Natural killer cell (primary cell): ENCODE measurements around the gene DERL3. TPM values are rescaled to one million over a fixed set of nuclear protein-coding genes. Genes with fewer than 3 reads are reported as not detected.

ENCODE experiments used
- ATAC-seq, 3 donors: fragments of 150-1000 bp in 2 of 3; fragments of 200-7000 bp in 1 of 3; cut with Tn5 transposase; 1 replicate in 1 of 3; 2 replicates in 2 of 3; pipeline ENCODE4 v1.10.0; 2021; ENCODE audit warnings: mild to moderate bottlenecking in 2 of 3, moderate library complexity in 2 of 3
- DNase-seq, 2 donors: peaks; one replicate each; pipeline versions ENCODE4 v3.0.0 to v3.0.0-alpha.2; 2013 to 2021; ENCODE audit warnings: mixed read lengths in 1 of 2
- H3K27ac ChIP-seq: one replicate; pipeline ENCODE4 v1.5.1; 2013; ENCODE audit warnings: mild to moderate bottlenecking, low read length
- H3K27me3 ChIP-seq: one replicate; pipeline ENCODE4 v1.6.1; 2013; ENCODE audit warnings: low read length; ENCODE audit not compliant: control insufficient read depth, insufficient read depth
- H3K36me3 ChIP-seq: one replicate; pipeline ENCODE4 v1.6.1; 2013; ENCODE audit warnings: low read length; ENCODE audit not compliant: control insufficient read depth, insufficient read depth
- H3K4me1 ChIP-seq: one replicate; pipeline ENCODE4 v1.6.1; 2013; ENCODE audit warnings: low read length; ENCODE audit not compliant: control insufficient read depth, insufficient read depth
- H3K4me3 ChIP-seq: one replicate; pipeline ENCODE4 v1.5.1; 2013; ENCODE audit warnings: low read length
- H3K9me3 ChIP-seq: one replicate; pipeline ENCODE4 v1.6.1; 2013; ENCODE audit warnings: low read length; ENCODE audit not compliant: control insufficient read depth, insufficient read depth
- H3K27ac Mint-ChIP-seq, 2 donors: one replicate each; pipeline ENCODE4 v1.8.0; 2022; ENCODE audit warnings: mild to moderate bottlenecking in 2 of 2, mixed read lengths in 2 of 2, moderate library complexity in 1 of 2
- H3K27me3 Mint-ChIP-seq, 2 donors: one replicate each; pipeline ENCODE4 v1.8.0; 2022; ENCODE audit warnings: low read depth in 2 of 2, mixed read lengths in 2 of 2
- H3K36me3 Mint-ChIP-seq: one replicate; pipeline ENCODE4 v1.8.0; 2022; ENCODE audit warnings: mixed read lengths
- H3K4me1 Mint-ChIP-seq, 2 donors: one replicate each; pipeline ENCODE4 v1.8.0; 2022; ENCODE audit warnings: mixed read lengths in 2 of 2
- H3K4me3 Mint-ChIP-seq: one replicate; pipeline ENCODE4 v1.8.0; 2022; ENCODE audit warnings: mild to moderate bottlenecking, moderate library complexity, mixed read lengths
- H3K9me3 Mint-ChIP-seq, 2 donors: one replicate each; pipeline ENCODE4 v1.8.0; 2022; ENCODE audit warnings: mixed read lengths in 2 of 2
- CTCF ChIP-seq: fragments of 200-600 bp; IDR thresholded peaks from one replicate; pipeline ENCODE4 v1.8.0; 2022; ENCODE audit warnings: antibody characterized with exemption
- WGBS: methylation state at CpG from one replicate; pipeline ENCODE4 v1.1.7; 2013; ENCODE audit warnings: missing lambda C conversion rate; ENCODE audit not compliant: insufficient coverage; 5-methylcytosine and 5-hydroxymethylcytosine counted together
- intact Hi-C: fragments of 100-400 bp; cut with micrococcal nuclease; formaldehyde crosslinking; loops from one replicate; pipeline ENCODE4 v1.14.2; 2022
- total RNA-seq, 4 donors: library from RNA; stranded (reverse); fragments of 120-200 nt in 1 of 4; gene quantifications; one replicate each; pipeline versions ENCODE4 v1.2.3 to v1.2.4, GENCODE V29; 2013 to 2022

The DERL3 gene
- total RNA-seq, 3 donors from 2014 or later (not counting 1 experiment from before 2014, with no cell fraction given) = 0.88 to 24.5 (median 1.3) TPM

GRCh38 chr22:23837911-23838680 is 710 bp downstream of the DERL3 start:
- peaks cover 30% of the 10 kb centered on the region for H3K4me1 ChIP-seq

GRCh38 chr22:23837496-23837859 is 1.3 kb downstream of the DERL3 start:
- H3K9me3 ChIP-seq = no peaks in the 10 kb centered on the region
- Mint-ChIP-seq H3K27ac (peak overlapping the region; percentile 85 to 91), H3K4me1 (peaks cover 22 to 24% of the 10 kb centered on the region in 2 donors), H3K27me3 (no peaks in the 10 kb centered on the region), H3K36me3 (no peaks in the 10 kb centered on the region), H3K4me3 (peak overlapping the region; percentile 93), H3K9me3 (no peaks in the 10 kb centered on the region)
- peaks cover 22% of the 10 kb centered on the region for H3K36me3 ChIP-seq
- DNase-seq = no peak
- no peak overlapping the region for H3K4me3 ChIP-seq
- TF ChIP-seq CTCF = no peak
- intact Hi-C loops = no loop called here
- 96% methylated on average over 12 of the region's 12 CpGs for WGBS
- no peaks in the 10 kb centered on the region for H3K27me3 ChIP-seq
- H3K4me1 ChIP-seq = peaks cover 27% of the 10 kb centered on the region
- no peak overlapping the region for H3K27ac ChIP-seq
- ATAC-seq = no peak

More at GRCh38 chr22:23837911-23838680, 710 bp downstream of the DERL3 start:
- H3K4me1 Mint-ChIP-seq = peaks cover 22 to 24% of the 10 kb centered on the region in 2 donors
- no peaks in the 10 kb centered on the region for H3K9me3 Mint-ChIP-seq
- no peak for TF ChIP-seq CTCF
- Histone ChIP-seq H3K9me3 (no peaks in the 10 kb centered on the region), H3K27ac (peak overlapping the region; percentile 81), H3K27me3 (no peaks in the 10 kb centered on the region), H3K4me3 (peak overlapping the region; percentile 73), H3K36me3 (peaks cover 22% of the 10 kb centered on the region)
- H3K4me3 Mint-ChIP-seq = peak overlapping the region; percentile 93
- DNase-seq (no peak), ATAC-seq (no peak)
- no peaks in the 10 kb centered on the region for H3K36me3 Mint-ChIP-seq
- intact Hi-C loops = no loop called here
- no peaks in the 10 kb centered on the region for H3K27me3 Mint-ChIP-seq
- H3K27ac Mint-ChIP-seq = peak overlapping the region; percentile 85 to 91
- WGBS = 17% methylated on average over 41 of the region's 41 CpGs

- Histone ChIP-seq H3K9me3 (no peaks in the 10 kb centered on the region), H3K4me3 (no peak overlapping the region), H3K36me3 (peaks cover 28% of the 10 kb centered on the region), H3K4me1 (peaks cover 27% of the 10 kb centered on the region), H3K27ac (no peak overlapping the region), H3K27me3 (no peaks in the 10 kb centered on the region)
- no peaks in the 10 kb centered on the region for H3K36me3 Mint-ChIP-seq
- peak overlapping the region; percentile 93 for H3K4me3 Mint-ChIP-seq
- TF ChIP-seq CTCF = no peak
- DNase-seq (no peak), ATAC-seq (no peak)
- H3K4me1 Mint-ChIP-seq = peaks cover 22 to 24% of the 10 kb centered on the region in 2 donors
- intact Hi-C loops = no loop called here
- H3K9me3 Mint-ChIP-seq = no peaks in the 10 kb centered on the region
- 70% methylated on average over 12 of the region's 12 CpGs for whole genome bisulfite sequencing
- H3K27me3 Mint-ChIP-seq = no peaks in the 10 kb centered on the region
- peak overlapping the region in 1 of 2 donors; percentile 91 for H3K27ac Mint-ChIP-seq
Measured at GRCh38 chr22:23836692-23837495, 1.9 kb downstream of the DERL3 start.
